HG03469 (cell line): ENCODE measurements around the gene DPP3.

Experiments used
- ATAC-seq: cut with Tn5 transposase; IDR thresholded peaks from one replicate; pipeline ENCODE4 v1.9.1; 2021; ENCODE audit warnings: mild to moderate bottlenecking, moderate library complexity, moderate number of reproducible peaks; ENCODE audit not compliant: unreplicated experiment

Gene DPP3

DNA sequence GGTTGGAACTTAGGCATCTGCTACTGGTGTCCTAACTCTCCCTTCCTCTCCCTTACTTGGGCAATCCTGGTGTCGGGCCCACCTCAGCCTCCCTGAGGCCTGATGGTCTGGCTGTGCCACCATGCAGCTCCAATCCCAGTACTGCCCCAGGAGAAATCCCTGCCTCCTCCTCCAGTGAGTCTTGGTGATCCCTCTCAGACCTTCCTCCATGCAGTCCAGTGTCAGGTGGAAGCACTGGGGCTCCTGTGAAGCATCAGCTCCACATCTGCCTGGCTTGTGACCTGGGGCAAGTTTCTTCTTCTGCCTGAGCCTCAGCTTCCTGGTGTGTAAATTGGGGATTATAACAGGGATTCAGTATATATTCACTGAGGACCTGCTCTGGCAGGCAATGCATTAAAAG is 15.3 kb upstream of the DPP3 start:
- no peak for ATAC-seq

DNA sequence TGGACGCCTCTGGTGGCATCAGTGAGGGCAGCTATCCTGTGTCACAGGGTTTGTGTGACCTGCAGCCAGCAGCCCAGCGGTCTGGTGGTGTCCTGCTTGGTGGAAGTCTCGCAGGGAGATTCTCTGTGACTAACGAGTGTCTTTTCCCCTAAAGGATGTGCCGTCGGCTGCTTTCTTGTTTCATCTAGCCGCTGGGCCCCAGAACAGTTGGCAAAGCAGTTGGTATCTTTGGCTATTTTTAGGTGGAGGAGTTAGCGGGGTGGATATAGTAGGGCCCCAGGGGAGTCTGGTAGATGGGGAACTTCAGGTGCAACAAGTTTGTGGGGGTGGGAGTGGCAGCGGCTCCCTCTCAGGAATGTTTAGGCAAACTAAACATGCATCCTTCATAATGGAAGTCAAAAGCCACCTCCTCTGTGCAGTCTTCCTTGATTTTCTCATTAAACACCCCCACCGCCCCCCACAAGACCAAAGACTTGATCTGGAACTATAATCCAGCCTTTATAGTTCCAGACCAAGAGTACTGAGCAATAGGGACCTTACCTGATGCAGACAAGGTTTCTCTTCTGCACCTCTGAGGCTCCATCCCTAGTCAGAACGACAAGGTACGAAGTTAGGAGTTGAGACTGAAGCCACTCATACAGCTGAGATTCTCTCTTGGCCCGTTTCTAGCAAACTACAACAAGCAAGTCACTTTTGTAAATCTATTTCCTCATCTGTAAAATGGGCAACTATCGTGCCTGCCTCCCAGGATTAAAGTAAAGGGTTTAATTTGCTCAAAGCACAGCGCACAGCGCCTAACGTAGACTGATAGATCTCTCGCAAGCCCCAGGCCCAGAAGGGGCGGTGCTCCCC is 14.6 kb upstream of the DPP3 start:
- no peak for ATAC-seq

DNA sequence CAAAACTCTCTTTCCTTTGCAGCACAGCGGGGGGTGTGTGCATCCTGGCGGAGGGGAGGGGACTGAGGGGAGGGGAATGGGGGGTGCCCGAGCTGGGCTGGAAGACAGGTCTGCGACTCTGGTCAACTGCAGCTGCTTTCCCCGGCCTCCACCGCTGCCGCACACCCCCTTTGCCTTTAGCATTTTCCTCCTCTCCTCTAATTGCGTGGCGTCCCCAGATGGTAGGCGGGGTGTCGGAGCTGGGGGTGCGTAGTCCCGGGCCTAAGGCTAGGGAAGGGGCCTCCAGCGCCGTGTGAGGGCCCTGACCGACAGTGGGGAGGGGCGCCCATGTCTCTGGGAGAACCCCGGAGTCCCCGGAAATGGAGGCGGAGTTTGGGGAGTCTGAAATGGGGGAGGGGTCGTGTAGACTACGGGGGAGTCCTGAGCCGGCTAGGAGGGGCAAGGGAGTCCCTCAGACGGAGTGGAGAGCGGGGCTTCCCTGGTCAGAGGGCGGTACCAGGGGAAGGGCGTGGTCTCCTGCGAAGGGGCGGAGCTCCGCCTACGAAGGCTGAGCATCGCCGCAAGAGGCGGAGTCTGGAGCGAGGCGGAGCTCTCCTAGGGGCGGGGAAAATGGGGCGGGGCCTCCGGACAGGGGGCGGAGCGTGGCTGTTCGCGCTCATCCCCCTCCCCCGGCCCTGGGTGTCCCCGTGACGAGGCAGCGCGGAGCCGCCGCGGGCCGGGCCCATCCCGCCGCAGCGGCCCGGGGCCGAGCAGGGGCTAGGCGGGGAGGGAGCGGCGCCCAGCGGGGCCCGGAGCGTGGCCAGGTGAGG is 13.8 kb upstream of the DPP3 start, which contains the start of gene PELI3:
Gene PELI3 (plus strand): TSS at position 681 of the 809 bp plus-strand sequence. CDS start 1,224 bp downstream, outside the sequence.
- ATAC-seq: peak; percentile 41

DNA sequence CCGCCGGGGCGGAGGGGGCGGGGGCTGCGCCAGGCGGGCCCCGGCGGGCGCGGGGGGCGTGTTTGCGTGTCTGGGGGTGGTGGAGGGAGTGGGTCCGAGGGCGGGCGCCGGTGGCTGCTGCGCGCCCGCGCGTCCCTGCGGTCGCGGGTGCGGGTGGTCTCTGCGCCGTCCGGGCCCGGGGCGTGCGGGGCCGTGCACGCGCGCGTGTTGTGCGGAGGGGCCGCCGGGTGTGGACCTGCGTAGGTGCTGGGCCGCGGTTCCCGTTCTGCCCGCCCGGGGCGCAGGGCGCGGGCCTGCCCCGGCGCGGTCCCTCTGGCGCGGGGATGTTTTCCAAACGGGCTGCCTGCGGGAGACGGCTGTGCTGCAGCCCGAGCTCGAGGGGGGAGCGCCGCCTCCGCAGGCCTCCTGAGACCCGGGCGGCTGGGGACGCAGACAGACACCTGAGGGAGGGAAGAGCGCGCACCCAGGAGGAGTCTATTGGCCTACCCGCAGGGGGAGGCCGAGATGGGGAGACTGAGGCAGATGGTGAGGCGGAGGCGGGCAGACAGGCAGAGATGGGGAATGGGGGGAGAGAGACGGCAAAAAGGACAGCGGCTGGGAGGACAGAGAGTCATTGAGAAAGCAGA is 13.1 kb upstream of the DPP3 start:
- peak; percentile 20 for ATAC-seq

DNA sequence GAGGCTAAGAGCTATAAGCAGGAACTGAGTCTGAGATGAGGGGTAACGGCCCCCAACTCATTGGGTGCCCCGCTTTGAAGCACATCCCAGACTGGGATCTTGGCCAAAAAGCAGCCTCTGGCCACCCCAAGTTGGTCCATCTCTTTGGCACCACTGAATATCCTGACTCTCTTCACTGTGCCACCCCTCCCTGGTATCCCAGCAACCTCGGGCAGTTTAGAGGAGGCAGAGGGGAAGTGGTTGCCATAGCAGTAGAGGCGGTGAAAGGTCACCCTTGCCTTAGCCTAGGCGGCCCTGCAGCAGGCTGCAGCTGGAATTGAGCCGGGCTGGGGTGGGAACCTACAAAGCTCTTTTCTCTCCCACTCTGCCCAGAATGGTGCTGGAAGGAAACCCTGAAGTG is 12.5 kb upstream of the DPP3 start:
- no peak for ATAC-seq

DNA sequence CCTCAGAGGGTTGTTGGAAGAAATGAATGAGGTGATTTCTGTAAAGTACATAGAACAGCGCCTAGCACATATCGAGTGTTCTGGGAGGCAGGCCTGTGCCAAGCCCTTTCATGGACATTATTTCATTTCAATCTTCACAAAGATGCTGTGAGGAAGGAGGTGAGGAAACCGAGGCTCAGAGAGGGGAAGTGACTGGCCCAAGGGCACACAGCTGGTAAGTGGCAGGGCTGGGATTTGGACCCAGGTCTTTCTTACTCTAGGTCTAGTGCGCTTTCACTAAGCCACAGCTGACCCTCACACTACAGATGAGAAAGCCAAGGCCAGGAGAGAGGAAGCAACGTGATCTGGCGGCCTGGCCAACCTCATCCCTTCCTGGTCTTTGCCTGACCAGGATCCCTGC is 11.5 kb upstream of the DPP3 start:
- ATAC-seq: no peak

DNA sequence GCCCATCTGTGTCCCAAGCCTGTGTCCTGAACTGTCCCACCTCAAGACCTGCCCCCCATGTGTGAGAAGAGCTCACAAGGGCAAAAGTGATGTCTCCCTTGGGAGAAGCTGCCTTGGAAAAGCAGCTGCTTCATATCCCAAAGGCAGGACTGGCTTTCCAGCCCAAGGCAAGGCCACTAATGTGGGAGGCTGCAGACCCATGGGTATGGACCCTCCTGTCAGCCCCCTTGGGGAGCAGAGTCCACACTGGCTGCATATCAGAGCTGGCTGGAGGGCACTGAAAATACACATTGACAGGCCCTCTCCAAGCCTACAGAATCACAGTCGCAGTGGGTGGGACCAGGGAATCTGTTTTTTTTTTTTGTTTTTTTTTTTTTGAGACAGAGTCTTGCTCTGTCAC is 10.8 kb upstream of the DPP3 start:
- ATAC-seq: no peak

DNA sequence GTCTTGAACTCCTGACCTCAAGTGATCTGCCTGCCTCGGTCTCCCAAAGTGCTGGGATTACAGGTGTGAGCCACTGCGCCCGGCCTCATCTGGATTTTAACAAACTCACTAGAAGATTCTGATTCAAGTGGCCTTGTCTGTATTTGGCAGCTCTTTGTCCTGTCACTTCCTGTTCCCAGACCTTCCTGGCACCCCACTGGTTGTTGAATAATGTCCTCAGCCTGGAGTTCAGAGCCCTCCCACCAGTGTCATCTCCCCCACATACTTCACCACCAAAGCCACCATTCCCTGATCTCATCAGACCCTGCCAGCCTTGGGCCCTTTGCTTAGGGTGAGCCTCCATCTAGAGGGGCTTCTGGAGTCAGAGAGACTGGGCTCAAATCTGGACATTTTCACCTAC is 10.2 kb upstream of the DPP3 start:
- ATAC-seq: no peak

DNA sequence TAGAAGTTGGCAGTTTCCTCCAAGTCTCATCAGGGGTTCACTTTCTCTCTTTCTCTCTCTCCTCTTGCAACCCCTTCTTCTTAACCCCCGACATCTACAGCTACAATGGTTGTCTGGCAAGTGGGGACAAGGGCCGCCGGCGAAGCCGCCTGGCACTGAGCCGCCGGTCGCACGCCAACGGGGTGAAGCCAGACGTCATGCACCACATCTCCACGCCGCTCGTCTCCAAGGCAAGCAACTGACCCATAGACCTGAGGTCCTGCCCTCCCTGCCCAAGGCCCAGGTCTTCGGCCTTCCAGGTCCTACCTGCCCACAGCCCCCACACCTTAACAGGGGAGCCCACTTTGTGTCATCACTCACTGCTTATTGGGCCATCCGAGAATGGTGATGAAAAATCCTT is 9.1 kb upstream of the DPP3 start:
- ATAC-seq: no peak

DNA sequence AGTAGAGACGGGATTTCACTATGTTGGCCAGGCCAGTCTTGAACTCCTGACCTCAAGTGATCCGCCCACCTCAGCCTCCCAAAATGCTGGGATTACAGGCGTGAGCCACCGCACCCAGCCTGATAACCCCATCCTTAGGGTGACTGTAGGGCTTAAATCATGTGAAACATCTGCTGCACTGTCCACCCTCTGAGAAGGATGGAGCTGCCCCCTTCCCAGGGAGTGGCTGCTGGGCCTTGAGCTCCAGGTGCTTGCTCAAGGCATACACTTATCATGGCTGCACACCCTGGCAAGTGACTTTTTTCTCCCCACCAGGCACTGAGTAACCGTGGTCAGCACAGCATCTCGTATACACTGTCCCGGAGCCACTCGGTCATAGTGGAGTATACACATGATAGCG is 8.2 kb upstream of the DPP3 start:
- ATAC-seq: no peak

DNA sequence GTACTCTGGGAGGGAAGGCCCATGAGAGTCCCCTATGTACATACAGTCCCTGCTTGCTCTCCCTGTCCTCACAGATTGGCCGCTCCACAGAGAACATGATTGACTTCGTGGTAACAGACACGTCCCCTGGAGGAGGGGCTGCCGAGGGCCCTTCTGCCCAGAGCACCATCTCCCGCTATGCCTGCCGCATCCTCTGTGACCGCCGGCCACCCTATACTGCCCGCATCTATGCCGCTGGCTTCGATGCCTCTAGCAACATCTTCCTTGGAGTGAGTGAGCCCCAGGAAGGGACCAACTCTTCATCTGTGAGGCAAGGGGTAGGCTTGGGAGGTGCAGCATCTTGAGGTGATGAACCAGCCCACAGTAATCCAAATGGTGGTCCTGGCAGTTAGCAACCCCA is 7.1 kb upstream of the DPP3 start:
- no peak for ATAC-seq

DNA sequence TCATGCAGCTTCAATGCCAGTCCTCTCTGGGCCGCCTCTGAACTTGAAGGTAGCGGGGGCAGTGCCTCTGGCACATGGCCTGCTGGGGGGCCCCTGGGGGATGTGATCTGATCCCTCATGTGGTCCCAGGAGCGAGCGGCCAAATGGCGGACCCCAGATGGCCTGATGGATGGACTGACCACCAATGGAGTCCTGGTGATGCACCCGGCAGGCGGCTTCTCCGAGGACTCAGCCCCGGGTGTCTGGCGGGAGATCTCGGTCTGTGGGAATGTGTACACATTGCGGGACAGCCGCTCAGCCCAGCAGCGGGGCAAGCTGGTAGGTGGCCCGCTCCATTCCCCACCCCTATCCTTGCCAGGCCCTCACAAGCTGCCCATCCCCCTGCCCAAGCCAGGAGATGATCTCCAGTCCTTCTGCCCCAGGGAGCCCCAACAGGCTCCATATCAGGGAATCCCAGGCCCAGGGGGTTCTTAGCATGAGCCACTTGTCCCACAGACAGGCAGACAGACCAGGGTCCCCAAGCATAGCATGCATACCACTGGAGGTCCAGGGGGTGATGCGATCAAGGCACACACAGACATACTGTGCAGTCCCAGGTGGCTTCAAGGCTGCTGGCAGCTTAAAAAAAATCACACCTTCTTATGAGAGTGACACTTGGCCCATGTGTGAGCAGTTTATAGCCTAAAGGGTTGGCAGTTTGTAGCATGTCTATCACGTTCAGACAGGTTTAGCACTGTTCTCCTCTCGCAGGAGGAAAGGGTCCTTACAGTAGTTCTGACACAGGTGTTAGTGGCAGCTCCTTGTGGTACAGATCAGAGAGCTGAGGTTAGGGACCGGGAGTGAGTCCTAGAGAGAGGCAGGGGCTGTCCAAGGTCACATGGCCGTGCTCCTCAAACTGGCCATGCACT is 6.4 kb upstream of the DPP3 start:
- ATAC-seq: no peak

DNA sequence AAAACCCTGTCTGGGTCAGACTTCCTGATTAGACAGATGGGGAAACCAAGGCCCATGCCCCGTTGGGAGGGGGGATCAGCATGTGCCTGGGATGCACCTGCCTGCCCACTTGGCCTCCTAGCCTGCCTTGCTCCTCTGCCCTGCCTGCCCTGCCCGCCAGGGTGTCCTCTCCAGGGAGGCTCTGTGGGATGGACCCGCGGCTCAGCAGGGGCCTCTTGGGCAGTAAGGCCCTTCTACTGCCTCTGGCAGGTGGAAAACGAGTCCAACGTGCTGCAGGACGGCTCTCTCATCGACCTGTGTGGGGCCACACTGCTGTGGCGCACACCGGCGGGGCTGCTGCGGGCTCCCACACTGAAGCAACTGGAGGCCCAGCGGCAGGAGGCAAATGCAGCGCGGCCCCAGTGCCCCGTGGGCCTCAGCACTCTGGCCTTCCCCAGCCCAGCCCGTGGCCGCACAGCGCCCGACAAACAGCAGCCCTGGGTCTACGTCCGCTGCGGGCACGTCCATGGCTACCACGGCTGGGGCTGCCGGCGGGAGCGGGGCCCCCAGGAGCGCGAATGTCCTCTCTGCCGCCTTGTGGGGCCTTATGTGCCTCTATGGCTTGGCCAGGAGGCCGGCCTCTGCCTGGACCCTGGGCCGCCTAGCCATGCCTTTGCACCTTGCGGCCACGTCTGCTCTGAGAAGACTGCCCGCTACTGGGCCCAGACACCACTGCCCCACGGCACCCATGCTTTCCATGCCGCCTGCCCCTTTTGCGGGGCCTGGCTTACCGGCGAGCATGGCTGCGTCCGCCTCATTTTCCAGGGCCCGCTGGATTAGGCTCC is 4.7 kb upstream of the DPP3 start:
- ATAC-seq: no peak

DNA sequence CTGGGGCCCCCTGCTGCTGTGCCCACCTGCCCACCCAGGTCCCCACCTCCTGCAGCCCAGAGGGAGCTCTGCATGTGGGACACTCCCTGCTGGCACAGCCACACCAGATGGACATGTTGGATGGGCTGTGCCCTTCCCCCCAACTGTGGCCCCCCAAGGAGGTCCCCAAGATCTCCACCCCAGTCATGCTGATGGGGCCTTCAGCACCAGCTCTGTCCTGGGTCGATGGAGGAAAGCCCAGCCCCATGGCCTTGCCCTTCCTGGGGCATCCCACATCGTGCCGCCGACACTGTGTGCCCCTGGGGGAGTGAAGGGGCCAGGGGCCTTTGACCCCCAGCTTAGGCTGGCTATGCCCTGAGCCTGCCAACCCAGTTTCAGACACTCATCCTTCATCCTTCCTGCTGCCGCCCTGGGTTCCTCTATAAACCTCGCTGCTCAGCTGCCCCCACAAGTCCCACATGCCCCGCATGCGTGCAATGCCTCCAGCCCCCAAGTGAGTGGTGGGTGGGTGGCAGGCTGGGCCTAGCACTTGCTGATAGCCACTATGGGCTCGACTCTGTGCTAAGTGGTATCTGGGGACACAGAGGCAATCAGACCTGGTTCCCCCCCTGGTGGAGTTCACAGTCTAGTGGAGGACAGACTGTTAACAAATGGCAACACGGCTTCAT is 3.9 kb upstream of the DPP3 start:
- ATAC-seq: no peak

DNA sequence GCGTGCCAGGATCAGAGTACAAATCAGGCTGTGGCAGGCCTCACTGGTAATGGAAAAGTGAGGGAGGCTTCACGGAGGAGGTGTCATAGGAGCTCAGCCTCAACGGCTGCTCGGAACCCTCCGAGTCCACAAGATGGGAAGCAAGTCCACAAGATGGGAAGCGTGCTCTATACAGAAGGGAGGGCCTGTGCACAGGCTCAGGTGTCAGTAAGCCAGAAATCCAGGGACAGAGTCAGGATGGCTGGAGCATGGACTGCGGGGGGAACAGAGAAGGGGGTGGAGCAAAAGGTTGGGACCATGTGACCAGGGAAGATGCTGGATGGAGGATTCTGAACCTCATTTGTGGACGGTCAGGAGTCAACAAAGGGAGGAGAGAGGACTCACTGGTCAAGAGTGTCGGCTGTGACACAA is 3.4 kb upstream of the DPP3 start:
- no peak for ATAC-seq

DNA sequence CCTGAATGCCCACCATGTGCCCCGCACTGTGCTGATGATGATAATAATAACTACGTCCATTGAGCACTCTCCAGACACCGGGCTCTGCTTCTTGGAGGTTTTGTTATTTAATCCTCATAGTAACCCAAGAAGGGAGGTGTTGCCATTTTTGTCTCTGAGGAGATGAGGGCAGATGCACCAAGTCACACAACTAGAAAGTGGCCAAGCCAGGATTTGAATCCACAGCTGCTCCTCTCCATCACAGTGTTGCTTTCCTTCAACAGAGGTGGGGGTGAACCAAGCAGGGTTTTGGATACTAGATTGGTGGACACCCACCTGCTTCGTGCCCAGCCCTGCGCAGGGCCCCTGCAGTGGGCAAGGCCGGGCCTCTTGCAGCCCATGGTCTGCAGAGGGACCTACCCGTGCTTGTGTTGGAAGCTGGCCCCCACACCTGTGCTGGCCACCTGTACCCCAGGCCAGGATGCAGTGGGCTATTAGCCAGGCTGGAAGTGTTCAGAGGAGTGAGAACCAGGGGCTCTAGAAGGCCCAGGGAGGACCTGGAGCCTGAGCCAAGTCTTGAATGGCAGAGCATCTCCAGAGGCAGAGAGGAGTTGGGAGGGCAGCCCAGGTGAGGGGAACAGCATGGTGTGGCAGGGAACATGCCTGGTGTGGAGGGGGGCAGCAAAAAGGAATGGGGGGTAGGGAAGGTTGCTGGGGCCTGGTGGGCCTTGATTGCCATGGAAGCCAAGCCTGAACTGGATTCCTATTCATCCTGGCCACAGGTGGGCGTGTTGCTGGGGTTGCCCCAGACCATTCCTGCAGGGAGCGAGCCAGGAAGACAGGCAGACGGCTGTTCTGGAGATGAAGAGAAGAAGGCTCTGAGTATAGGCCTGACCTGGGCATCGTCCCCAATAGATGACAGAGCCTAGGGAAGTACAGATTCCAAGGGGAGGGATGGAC is 2.7 kb upstream of the DPP3 start:
- ATAC-seq: no peak

DNA sequence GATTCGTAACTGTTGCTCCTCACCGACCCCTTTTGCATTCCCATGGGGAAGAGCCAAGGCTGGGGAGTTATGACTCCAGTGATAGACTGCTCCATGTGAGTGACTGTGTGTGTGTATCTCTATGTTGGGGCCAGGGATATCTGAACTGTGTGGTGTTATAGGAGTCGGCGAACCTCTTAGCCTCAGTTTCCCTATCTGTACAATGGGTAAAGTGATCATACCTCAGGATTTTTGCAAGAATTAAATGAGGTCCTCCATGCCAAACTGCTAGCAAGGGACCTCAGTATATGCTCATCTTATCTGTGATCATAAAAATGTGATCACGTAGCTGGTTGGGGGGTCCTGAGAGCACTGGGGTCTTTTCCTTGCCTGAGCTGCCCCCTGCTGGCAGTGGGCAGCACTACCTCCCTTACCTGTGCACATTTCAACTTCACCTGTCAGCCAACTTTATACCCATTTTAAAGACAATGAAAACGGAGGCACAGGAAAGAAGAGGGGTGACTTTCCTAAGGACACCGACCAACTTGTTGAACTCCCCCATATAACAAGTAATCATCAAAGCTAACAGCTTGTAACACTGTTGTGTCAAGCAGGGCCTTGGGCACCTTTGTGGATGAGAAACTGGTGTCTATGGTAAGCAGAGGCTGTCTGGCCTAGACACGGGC is 1.4 kb upstream of the DPP3 start:
- no peak for ATAC-seq
